NCI-H1105 treated with DMSO at 0.1 percent for 48 hours (cell line): Measurements from ENCODE around the gene PFKFB4.
A peak's percentile ranks its signal among the peaks of the same experiment; 100 is the strongest.

Source experiments
- DNase-seq: peaks from one replicate; lab custom pipeline; 2025; lab: John Stamatoyannopoulos, UW

PFKFB4 gene

GRCh38 chr3:48556796-48557626 lies at the start of gene PFKFB4:
TSS of gene PFKFB4 (minus strand) at chr3:48556803. CDS start at chr3:48556777, 26 bp downstream.
- DNase-seq: peak; percentile 95

GRCh38 chr3:48601622-48601994 lies 45.0 kb upstream of the PFKFB4 start:
- no peak for DNase-seq

- no peak for DNase-seq
These were observed 44.4 kb upstream of the PFKFB4 start for GRCh38 chr3:48600711-48601621.

DNA sequence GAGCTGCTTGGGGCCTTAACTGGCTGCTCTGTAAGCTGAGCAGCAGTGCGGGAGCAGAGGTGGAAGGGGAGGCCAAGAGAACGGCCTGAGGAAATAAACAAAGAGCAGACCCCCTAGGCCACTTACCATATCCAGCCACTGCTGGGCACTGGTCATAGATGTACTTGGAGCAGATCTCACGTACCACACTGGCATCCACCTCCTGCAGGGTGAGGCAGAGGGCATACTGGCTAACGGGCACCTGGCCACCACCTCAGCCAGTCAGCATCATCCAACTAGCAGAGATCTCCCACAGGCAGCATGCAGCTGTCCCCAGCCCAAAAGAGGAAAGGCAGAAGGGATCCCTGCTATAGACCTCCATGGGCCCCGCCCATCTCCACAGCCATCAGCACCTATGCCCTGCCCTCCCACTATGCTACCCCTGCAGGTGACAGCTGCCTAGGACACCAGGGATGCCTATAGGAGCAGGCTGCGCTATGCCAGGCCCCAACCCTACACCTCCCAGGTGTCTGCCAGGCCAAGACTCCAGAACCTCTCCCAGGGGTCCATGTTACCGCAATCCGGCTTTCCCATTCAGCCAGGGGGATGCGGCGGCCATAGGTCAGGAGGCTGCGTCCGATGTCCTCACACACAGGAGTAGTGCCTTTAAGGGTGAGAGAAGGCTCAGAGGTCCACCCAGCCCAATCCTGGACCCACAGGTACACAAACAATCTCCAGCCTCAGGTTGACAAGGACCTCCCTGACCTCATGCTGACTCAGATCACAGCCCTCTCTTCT lies 43.1 kb upstream of the PFKFB4 start:
- DNase-seq: no peak

DNA sequence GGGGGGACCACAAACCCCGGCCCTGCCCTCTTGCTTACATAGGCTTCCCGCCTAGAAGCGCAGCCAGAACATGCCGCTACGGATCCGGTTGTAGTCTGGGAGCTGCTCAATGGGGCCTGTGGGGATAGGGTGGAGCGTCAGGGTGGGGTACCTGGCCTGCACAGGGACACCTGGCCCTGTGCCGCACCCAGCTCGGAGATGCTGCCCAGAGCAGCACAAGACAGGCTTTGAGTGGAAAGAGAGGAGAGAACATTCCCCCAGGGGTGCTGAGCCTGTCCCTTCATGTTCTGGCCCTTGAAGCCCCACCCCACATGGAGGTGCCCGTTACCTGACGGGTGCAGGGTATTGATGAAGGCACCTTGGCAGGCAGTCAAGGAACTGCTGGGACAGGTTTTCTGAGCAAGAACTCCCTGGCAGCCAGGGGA lies 42.5 kb upstream of the PFKFB4 start:
- no peak for DNase-seq

- no peak for DNase-seq
These were observed 41.9 kb upstream of the PFKFB4 start for GRCh38 chr3:48598323-48599076.

DNA sequence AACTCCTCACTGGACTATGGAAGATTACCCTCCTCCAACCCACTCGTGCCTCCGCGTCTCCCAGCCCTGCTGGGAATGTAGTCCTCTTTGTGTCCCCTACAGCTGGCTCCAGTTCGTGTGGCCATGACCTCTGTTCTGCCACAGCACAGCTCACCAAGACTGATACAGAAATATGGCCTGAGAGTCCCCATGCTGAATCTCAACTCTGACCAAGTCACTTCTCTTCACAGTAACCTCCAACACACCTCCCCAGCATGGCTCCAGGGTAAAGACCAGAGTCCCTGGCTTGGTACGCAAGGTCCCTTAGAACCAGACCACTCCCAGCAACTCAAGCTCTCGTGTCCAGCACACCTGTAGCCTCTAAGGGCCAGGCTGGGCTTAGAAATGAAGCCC lies 40.8 kb upstream of the PFKFB4 start:
- no peak for DNase-seq

GRCh38 chr3:48596676-48597407 lies 40.2 kb upstream of the PFKFB4 start:
- no peak for DNase-seq

DNA sequence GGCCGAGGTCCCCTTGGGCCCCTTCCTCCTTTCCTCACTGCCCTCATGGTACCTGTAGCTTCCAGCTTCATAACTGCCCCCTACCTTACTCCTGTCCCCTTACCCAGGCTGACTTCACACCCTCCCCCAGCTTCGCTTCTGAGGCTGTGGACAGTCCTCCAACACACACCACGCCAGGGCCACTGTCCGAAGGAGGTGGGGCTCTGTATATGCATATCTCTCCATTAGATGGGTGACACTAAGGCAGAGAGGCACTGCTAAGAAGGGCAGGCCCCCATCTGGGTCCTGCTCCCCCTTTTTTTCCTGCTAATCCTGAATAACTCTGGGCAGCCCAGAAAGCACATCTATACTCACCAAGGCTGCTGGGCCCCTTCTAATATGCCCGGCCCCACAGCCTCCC lies 39.6 kb upstream of the PFKFB4 start:
- DNase-seq: no peak

- DNase-seq: no peak
These were observed 39.0 kb upstream of the PFKFB4 start for GRCh38 chr3:48595526-48596121.

DNA sequence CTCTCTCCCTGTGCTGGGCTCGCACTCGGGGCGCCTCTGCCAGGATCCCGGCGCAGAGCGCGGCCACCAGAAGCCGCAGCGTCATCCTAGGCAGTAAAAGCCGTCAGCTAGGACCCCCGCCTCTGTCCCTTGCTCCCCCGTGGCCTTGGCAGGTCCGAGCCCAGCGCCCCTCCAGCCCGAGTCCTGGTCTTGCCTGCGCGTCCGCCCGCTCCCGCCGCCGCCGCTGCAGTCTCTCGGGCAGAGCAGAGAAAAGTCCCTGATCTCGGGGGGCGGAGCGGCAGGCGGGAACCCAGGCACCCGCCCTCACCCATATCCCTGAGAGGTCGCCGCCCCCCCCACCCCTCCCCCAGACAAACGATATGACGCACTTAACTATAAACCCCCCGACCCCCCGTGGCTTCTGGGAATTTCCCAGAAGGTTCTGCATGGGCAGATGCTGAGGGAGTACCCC lies 38.5 kb upstream of the PFKFB4 start, which contains the start of gene COL7A1:
TSS of gene COL7A1 (minus strand) at position 255 of the 451 bp plus-strand sequence. CDS start at position 85, 170 bp downstream.
- no peak for DNase-seq

DNA sequence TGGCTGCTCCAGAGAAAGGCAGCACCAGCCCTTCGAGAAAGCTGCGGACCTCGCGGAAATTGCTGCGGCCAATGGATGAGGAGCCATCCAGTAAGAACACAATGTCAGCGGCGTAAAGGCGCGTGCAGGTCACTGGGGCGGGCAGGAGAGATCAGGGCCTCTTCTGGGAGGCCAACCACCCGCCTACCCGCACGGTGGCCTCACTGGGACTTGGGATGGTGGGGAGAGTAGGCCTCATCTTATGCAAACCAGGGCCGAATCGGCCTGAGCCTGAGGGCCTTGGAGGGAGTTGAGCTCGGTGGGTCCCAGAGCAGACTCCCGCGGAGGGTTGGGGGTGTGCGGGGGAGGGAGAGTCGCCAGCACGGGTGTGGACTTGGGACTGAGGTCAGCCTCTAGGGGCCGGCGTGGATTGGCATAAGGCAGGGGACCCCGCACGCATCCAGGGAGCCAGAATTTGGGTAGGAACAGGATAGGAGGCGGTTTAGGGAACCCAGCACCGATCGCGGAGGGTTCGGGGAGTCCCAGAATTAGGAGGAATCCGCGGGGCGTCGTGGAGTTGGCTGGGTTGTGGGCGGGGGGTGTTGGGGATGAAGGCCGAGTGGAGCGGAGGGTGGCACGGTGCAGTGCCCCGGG lies 37.9 kb upstream of the PFKFB4 start:
- DNase-seq: no peak

GRCh38 chr3:48593337-48593736 lies 36.7 kb upstream of the PFKFB4 start:
- no peak for DNase-seq

GRCh38 chr3:48592519-48593087 lies 36.0 kb upstream of the PFKFB4 start:
- no peak for DNase-seq

- no peak for DNase-seq
These were observed 35.4 kb upstream of the PFKFB4 start for GRCh38 chr3:48591886-48592518.

- DNase-seq: no peak
These were observed 34.8 kb upstream of the PFKFB4 start for GRCh38 chr3:48591436-48591835.

GRCh38 chr3:48588230-48588629 lies 31.6 kb upstream of the PFKFB4 start:
- DNase-seq: no peak

DNA sequence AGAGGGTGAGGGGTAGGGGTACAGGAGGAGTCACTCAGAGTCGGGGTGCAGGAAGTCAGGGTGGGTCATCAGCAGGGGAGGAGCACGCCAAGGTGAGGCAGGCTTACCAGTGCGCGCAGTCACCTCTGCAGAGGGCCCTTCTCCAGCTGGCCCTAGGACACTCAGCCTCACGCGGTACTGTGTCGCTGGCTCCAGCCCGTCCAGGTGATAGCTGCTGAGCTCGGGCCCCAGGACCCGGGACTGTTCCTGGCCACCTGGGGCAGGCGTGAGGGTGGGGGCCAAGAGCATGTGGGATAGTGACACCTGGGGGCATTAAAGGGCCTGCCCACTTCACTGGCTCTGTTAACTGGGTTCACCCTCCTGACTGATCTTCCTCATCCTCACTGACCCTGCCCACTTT lies 31.1 kb upstream of the PFKFB4 start:
- no peak for DNase-seq

GRCh38 chr3:48585411-48585810 lies 28.8 kb upstream of the PFKFB4 start:
- no peak for DNase-seq
